GM13976 (cell line): ENCODE measurements around the gene NAP1L4.

Experiments used
- DNase-seq: peaks from one replicate; pipeline ENCODE4 v3.0.0; 2012; ENCODE audit warnings: low spot score
- CTCF ChIP-seq: IDR thresholded peaks from 2 replicates; pipeline ENCODE4 v1.5.1; 2012; ENCODE audit warnings: borderline replicate concordance, mild to moderate bottlenecking; ENCODE audit not compliant: insufficient read depth; ENCODE audit errors: extremely low read depth, missing control alignments, control extremely low read depth
- in situ Hi-C: fragments of 300-500 bp; cut with MboI; formaldehyde crosslinking; loops from one replicate; pipeline ENCODE4 v1.12.0; 2022; ENCODE audit warnings: low sequenced_read_pairs, mixed read lengths, inconsistent platforms; ENCODE audit not compliant: unreplicated experiment

NAP1L4 gene

DNA sequence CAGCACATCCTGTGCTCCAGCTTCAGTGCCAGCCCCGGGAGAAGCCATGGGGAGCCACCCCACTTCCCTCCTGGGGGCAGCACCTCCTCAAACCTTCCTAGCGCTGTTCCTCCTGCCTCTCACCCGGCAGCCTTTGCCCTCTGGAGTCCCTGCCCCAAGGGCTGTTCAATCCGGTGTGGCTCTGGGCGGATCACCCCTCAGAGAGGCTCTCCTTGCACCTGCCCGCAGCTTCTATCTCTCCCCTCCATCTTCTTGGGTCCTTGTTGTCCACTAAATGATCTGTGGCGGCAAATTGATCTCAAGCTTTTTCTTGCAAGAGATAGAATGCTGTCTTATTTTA, 88.5 kb downstream of the NAP1L4 start:
- TF ChIP-seq CTCF: no peak
- in situ Hi-C loops: no loop called here
- no peak for DNase-seq

- no peak for DNase-seq
- in situ Hi-C loops: no loop called here
- TF ChIP-seq CTCF: no peak
These were observed 89.1 kb downstream of the NAP1L4 start for GRCh38 chr11:2902784-2903671.

GRCh38 chr11:2901854-2902783, 90.0 kb downstream of the NAP1L4 start:
- TF ChIP-seq CTCF: no peak
- peak; percentile 99 for DNase-seq
- in situ Hi-C loops: no loop called here

DNA sequence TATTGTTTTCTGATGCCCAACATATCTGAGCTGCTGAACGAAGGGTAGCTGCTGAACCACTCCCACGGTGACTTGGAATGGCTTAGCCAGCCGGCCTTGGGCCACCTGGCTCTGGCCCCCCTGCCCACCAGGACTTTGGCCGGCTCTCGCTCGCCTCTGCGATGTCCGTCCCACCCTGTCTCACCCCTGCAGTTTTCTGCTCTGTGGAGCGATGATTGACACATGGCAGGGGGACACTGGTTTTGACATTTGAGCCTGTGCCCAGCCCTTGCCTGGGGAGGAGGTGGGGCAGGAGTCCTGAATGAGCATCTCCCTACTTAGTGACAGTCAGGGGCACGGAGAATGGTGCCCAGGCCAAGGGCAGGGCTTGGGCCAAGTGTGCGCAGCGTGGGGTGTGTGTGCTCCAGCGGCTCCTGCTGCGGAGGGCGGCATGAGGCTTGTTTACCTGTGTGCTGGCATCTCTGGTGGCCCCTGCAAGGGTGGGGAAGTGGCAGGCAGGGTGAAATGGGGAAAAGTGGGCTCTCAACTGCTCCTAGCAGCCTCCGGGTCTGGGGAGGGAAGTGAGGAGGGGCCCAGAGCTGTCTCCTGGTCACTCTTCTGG, 90.8 kb downstream of the NAP1L4 start:
- in situ Hi-C loops: no loop called here
- no peak for TF ChIP-seq CTCF

DNA sequence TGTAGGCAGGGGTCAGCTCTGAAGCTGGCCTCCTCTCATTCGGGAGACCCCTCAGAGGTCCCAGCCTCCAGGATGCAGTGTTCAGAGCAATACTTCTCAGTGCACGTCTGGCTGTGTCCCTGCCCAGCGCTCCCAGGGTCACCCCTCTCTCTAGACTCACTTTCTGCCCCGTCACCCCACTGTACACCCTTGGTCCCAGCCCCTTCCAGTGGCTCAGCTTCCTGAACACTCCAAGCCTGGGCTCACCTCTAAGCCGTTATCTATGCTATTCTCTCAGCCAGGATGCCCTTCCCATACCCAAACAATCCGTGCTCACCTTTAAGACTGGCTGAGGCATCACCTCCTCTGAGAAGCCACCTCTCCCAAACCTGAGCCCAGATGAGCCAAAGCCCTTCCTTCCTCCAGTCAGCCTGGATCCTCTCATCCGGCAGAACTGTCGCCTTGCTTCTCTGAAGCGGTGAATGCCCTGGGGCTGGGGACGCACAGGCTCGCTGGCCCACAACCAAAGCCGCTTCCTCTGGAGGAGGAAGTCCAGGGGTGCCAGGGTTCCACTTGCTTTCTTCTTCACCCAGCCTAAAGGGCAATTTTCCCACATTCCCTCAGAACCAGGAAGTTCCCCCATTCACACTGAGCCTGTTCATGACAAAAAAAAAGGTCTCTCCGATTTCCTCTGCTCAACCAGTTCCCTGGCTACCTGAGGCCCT, 92.9 kb downstream of the NAP1L4 start:
- in situ Hi-C loops: loop anchor here (10.0 kb wide), 1 partner anchor 364 kb away; no protein-coding TSS in a partner anchor
- no peak for DNase-seq
- no peak for TF ChIP-seq CTCF

More for the DNA sequence above, 90.8 kb downstream of the NAP1L4 start:
- DNase-seq: no peak
